ENCODE results near the gene GPR137B. TPM values are rescaled to one million over a fixed set of nuclear protein-coding genes. Genes with fewer than 3 reads are reported as not detected.
"Not testable (repeated sequence)": the region's sequence is repeated elsewhere in the genome, so short reads cannot be mapped to it uniquely, and the experiment has no call there.

The GPR137B gene
- total RNA-seq, 1 experiment from 2014 or later: 12.2 TPM

DNA sequence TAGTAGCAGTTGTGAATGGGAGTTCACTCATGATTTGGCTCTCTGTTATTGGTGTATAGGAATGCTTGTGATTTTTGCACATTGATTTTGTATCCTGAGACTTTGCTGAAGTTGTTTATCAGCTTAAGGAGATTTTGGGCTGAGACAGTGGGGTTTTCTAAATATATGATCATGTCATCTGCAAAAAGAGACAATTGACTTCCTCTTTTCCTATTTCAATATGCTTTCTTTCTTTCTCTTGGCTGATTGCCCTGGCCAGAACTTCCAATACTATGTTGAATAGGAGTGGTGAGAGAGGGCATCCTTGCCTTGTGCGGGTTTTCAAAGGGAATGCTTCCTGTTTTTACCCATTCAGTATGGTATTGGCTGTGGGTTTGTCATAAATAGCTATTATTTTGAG is 45.7 kb downstream of the GPR137B start:
- DNase-seq (ENCODE audit: low read depth): not testable (repeated sequence)

DNA sequence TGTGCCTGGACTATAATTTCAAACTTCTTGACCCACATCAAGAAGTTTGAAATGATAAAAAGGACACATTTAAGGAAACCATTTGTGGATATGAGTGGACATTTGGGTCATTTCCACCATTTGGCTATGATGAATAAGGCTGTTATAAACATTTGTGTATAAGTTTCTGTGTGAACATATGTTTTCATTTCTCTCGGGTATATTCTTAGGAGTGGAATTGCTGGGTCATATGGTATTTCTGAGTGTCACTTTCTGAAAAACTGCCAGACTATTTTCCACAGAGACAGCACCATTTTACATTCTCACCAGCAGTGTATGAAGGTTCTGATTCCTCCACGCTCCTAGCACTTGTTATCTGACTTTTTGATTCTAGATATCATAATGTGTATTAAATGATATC is 50.8 kb downstream of the GPR137B start:
- no peak for DNase-seq (ENCODE audit: low read depth)

DNA sequence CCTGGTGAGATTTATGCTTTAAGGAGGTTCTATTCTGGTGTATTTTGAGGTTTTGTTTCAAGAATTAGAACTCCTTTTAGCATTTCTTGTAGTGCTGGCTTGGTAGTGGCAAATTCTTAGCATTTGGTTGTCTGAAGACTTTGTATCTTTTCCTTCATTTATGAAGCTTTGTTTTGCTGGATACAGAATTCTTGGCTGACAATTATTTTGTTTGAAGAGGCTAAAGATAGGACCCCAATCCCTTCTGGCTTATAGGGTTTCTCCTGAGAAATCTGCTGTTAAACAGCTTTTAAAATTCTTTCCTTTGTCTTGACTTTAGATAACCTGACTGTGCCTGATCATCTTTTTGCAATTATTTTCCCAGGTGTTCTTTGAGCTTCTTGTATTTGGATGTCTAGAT is 58.6 kb downstream of the GPR137B start:
- DNase-seq (ENCODE audit: low read depth): no peak

DNA sequence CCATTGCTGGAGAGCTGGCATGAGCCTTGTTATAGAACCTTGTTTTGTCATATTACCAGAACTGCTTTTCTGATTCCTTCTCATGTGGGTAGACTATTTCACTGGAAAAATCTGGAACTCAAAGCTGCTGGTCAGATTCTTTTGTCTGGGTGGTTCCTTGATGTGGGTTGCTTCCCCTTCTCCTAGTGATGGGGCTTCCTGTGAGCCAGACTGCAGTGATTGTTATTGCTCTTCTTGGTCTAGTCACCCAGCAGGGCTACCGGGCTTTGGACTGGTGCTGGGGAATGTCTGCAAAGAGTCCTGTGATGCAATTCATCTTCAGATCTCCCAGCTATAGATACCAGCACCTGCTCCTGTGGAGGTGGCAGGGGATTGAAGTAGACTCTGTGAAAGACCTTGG is 59.4 kb downstream of the GPR137B start:
- no peak for DNase-seq (ENCODE audit: low read depth)

DNA sequence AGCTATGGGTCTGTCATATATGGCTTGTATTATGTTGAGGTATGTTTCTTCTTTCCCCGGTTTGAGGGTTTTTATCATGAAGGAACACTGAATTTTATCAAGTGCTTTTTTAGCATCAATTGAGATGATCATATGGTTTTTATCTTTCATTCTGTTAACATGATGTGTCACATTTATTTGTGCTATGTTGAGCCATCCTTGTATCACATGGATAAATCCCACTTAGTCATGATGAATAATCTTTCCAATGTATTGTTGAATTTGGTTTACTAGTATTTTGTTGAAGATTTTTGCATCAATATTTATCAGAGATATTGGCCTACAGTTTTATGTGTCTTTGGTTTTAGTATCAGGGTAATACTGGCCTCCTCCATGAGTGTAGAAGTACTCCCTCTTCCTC is 61.7 kb downstream of the GPR137B start:
- DNase-seq (ENCODE audit: low read depth): no peak

DNA sequence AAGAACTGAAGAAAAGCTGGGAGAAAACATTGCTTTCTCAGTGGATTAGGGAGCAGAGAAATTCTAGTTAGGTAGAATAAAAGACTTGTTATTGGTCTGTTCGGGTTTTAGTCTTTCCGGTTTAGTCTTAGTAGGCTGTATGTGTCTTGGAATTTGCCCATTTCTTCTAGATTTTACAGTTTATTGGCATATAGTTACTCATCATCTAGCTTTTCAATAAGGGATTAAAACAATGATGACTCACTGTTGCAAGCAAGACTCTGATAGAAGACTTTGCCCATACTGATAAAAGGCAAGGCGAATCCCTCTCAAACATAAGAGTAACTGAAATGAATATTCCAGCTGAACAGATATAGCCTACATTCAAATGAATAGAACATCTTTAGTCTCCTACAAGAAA is 62.3 kb downstream of the GPR137B start:
- DNase-seq (ENCODE audit: low read depth): no peak

DNA sequence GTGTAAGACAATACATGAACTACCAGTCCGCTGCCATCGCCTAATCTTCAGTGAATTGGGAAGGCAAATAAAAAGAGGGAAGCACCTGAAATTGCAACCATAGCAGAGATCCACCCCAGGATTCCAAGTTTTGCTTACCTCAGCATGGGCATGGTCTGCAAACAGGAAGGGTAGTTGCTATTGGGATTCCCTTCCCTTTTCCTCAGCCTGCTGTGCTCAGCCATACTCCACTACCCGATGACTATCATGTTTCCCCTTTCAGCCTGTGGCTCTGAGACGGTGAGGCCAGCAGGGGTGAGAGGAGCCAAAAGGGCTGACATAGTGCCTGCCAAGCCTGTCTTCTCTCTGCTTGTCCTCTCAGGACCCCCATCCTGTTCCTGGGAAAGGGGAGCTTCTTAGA is 64.2 kb downstream of the GPR137B start:
- DNase-seq (ENCODE audit: low read depth): no peak

DNA sequence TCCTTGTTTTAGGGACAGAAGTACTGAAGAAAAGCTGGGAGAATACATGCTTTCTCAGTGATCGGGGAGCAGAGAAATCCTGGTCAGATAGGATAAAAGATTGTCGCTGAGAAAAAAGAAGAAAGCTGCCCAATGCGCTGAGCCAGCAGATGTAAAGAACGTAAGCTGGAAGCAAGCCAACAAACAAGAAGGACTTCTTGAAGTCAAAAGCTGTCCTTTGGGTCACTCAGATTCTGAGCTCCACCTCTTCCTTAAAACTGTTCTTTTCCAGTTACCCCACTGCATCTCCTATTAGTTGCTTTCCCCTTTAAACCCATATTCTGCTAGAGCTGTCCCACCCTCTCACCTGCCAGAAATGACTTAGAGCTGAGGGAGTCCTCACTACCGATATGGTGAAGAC is 64.8 kb downstream of the GPR137B start:
- DNase-seq (ENCODE audit: low read depth): no peak

DNA sequence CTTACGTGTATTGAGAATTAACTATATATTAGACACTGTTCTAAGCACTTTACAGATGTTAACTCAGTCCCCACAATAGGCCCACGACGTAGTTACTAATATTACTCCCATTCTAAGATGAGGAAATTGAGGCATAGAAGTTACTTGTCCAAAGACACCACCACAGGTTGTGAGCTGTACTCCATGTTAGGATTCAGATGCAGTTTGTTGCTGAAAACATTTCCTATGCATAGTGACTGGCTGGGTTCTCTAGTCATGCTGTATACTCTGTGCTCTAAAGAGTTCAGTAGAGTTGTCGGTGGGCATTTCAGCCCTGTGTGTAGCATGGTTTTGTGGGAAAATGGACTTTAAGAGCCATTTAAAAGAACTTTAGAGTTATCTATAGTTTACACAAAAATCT is 65.2 kb downstream of the GPR137B start:
- DNase-seq (ENCODE audit: low read depth): no peak

DNA sequence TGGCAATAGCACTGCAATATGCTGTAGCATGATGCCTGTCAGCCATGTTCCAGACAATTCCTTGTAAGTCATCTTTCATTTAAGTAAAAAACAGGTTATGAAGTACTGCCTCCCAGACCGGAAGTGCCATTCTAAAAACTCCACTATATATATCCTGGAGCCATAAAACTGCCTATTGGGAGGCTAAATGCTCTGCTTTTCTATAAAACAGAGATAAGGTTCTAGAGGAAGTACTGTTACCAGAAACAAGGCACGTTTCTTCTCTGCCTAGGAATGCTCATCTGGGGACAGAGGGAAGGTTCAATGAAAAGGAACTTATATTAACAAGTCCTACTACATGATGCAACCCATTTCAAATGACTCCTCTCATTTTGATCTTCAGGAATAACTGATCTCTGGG is 66.8 kb downstream of the GPR137B start:
- no peak for DNase-seq (ENCODE audit: low read depth)

DNA sequence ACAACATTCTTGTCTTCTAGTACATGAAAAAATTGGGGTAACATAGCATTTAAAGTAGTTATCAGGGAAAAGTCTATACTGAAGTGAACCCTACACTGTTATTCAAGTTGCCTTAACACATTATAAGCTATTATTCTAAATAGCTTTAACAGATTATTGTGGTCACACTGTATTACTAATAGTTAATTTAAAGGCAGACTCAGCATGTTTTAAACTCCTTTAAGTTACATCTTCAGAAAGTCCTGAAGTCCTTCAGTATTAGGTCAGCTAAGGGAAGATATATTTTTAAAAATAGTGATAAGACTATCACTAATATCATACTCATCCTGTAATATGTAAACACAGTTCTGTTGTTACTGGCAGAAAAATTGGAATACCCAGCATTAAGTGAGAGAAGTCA is 67.4 kb downstream of the GPR137B start:
- DNase-seq (ENCODE audit: low read depth): no peak

DNA sequence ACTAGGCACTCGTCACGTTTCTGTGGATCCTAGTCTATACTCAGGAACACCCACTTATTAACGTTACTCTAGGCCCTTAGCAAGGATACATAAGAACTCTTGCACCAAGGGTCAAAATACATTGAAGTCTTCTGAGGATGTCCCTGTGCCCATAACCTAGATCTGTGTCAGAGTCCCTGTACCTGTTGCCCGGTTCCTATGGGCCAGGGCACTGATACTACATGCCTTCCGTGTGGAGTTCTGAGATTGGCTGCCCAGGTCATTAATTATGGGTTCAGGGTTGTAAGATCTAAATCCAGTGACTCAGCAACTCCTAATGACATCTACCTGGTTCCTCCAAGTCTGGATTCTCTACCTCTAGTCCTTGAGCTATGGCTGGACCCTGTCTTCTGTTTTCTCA is 69.5 kb downstream of the GPR137B start:
- no peak for DNase-seq (ENCODE audit: low read depth)

DNA sequence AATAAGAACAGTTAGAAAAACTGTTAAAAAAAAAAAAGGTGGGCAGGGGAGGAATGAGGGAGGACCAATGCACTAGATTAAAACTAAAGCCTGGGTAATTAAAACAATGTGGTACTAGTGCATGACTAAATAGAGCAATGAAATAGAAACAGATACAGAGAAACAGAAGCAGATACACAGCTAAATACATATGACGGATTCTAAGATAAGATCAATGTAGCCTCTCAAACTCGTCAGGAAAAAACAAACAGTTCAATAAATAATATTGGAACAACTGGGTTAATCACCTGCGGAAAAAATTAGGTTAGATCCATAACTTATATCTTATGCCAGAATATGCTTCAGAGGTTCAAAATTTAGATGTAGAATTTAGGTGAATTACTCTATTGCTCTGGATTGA is 71.2 kb downstream of the GPR137B start:
- DNase-seq (ENCODE audit: low read depth): no peak

DNA sequence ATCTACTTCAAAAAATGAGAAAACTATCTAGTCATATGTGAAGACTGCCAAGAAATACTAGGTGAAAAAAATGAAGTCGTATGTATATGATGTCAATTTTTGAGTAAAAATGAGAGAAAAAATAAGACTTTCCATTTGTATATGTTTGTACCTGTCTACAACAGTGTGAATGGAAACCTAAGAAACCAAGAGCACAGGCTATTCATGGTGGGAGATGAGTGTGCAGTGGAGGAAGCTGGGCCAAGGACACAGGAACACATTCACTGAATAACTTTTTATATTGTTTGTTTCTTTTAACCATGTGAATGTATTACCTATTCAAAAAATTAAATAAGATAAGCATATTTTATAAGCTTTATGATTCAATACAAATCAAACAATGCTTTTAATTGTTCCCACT is 72.4 kb downstream of the GPR137B start:
- DNase-seq (ENCODE audit: low read depth): no peak

DNA sequence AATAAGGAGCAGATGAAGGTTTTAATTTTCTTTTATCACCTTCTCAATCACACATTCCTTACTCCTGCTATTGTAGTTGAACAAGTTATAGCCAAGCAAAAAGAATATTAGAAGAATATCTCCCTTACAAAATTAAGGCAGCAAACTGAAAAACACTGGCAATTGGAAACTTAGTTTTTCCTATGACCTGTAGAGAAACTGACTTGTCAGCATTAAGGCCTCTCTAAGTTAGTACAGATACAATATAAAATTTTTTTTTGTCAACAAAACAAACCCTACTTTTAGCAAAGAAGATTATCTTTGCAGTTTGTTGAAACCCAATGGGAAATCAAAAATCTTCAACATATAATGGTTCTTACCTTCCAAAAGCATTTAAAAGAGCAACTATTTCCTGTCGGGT is 78.1 kb downstream of the GPR137B start:
- no peak for DNase-seq (ENCODE audit: low read depth)

DNA sequence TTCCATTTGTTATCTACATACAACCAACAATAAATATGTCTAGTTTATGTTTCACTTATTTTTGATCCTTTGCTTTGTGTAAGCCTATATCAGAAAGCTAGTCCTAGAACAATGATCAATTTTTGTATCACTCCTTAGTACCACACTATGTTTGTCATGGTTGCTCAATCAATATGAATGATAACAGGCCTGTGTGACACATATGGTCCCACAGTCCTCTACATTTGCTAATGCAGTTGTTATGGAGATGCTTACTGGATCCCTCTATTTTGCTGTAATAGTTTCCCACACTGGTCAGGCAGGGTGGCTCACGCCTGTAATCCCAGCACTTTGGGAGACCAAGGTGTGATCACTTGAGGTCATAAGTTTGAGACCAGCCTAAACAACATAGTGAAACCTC is 80.3 kb downstream of the GPR137B start:
- DNase-seq (ENCODE audit: low read depth): no peak

DNA sequence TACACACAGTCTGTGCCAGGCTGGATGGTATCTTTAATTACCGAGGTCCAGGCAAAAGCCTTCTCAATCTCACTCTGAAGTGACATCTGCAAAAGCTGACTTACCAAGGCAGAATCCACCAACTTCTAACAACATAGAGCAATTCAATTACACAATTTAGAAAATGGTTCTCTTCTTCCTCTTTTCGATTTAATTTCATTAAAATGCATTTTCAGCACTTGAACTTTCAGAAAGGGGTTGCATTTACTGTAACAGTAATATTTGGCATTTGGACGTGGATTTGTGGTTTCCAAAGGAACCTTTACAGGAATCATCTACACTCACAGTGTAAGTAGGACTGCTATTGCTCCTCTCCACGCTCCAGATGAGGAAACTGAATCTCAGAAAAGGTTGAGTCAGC is 86.1 kb downstream of the GPR137B start:
- DNase-seq (ENCODE audit: low read depth): no peak

DNA sequence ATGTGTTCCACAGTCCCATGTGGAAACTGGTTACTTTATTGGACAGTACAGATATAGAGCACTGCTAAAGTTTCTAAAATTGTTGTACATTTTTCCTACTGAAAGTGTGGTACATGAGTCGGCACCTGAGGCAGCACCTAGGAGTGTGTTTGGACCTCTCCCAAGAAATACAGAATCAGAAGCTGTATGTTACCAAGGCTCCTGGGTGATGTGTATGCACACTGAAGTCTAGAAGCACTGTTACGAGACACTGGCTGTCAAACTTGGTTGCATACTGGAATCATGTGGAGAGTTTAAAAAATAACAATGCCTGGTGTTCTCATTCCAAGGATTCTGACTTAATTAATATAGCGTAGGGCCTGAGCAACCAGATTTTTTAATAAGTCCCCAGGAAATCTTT is 92.8 kb downstream of the GPR137B start:
- DNase-seq (ENCODE audit: low read depth): no peak

DNA sequence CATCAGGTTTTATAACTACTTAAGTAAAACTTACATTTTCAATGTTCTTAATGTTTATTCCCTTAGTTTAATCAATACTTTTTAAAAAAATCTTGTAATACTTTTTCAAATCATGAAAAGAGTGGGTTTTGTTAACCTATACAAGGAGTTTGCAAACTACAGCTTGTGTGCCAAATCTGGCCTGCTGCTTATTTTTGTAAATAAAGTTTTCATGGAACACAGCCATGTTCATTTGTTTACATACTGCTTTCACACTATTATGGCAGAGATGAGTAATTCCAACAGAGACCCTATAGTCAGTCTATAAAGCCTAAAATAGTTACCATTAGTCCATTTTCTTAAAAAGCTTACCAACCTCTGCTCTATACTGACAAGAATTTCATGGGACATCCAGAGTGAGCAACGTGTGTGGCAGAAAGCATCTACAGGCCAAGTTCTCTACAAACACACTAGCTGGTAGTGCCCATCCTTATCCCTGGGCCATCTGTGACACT is 96.8 kb downstream of the GPR137B start:
- no peak for DNase-seq (ENCODE audit: low read depth)

DNA sequence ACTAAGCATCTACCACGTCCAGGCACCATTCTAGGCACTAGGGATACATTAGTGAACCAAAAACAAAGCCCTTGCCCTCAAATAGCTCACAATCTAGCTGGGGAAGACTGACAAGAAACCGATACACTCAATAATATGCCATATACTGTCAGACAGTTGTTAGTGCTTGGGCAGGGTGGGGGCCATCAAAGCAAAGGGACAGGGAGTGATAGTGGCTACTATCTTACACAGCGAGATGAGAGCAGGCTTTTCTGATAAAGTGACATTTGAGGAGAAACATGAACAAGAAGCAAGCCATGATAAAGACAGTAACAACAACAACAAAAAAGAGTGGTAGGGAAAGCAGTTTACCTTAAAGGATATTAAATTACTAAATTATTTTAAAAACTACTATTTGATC is 98.3 kb downstream of the GPR137B start:
- DNase-seq (ENCODE audit: low read depth): no peak

DNA sequence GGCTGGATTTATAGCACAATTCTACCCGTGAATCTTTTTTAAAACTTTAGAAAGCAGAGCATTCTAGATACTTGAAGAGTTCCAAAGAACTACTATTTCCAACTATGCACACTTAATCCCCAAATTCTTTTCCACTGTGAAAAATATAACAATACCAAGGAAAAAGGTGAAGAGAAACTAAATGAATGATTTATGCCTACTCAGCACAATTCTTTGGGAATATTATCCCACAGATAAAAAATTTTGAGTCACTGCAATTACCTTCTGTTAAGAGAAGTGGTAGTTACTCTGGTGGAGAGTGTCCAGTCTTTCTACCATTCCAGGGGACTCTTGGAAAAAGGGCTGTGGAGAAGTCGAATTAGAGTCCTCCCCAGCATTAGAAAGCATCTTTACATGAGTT is 100.2 kb downstream of the GPR137B start:
- DNase-seq (ENCODE audit: low read depth): no peak

DNA sequence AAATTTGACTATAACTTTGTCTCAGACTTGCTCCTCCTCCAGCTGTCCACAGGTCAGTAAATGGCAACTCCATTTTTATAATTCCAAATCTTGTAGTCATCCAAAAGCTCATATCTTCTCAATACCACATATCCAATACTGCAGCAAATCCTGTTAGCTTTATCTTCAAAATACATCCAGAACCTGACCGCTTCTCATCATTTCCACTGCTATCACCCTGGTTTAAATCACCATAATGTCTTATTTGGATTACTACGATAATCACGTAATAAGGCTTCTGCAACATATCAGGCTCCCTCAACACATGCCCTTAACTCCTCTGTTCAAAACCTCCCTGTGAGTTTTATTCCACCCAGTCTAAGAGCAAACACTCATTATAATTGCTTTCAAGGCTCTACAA is 104.9 kb downstream of the GPR137B start:
- DNase-seq (ENCODE audit: low read depth): no peak

DNA sequence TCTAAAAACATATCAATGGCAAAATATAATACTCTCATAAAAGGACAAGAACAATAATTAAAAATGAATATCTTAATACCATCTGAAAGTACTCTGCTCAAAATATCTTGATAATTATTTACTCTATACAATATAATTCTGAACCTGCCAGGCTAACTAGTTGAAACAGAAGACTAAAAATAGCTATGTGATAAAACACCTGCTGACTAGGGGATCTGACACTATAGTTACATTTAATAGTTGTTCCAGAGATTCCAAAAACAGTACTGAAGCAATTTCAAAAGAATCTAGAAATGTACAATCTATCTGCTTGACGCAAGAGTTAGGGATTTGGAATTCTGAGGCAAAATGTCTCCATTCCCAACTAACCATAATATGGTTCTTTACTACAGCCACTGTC is 109.2 kb downstream of the GPR137B start:
- no peak for DNase-seq (ENCODE audit: low read depth)

DNA sequence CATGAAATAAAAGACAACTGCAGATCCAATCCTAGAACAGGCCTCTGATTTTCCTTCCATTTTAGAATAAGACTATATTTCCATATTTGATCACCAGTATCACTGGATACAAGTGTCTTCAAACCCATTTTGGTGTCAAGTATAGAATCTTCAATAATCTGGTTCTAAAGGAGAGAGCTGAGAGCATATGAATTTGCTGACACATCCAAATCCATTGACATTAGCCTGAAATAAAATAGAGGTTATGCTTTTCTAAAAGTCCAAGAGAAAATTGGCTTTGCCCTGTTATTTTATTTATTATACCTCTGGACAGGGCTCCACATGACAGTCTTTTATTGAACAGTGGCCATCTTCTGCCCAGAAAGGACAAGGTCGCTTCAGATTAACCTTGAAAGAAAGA is 110.8 kb downstream of the GPR137B start:
- no peak for DNase-seq (ENCODE audit: low read depth)

Measured in Daoy (cell line).